Measurements from ENCODE around the gene KCNAB2. TPM values are rescaled to one million over a fixed set of nuclear protein-coding genes. Genes with fewer than 3 reads are reported as not detected.

Gene KCNAB2
- total RNA-seq, 2 donors from 2014 or later: 9.3 to 14.3 TPM

DNA sequence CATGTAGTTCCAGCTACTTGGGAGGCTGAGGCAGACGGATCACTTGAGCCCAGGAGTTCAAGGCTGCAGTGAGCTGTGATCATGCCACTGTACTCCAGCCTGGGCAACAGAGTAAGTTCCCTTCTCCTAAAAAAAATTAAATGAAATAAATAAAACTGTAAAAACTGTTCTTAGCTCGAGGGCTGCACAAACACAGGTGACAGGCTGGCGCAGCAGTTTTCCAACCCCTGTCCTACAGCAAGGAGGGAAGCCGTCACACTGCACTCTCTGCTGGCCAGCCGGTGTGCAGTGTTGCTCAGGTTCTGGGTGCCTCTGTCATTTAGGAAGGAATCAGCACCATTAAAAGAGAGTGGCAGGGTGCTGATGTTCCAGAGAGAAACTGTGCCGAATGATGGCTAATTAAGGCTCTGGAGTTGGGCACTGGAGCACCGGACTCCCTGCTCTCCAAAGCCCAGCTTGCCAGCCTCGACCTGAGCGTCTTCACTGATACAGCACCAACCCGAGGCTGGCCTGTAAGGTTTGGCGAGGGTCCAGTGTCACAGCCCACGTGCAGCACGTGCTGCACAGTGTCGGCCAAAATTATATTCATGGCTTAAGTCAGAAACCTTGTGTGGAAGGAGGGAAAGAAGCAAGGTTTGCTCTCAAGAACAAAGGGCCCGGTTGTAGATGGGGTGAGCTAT, 26.4 kb upstream of the KCNAB2 start:
- Histone ChIP-seq H3K27ac (no peak overlapping the region), H3K4me3 (no peak overlapping the region)

DNA sequence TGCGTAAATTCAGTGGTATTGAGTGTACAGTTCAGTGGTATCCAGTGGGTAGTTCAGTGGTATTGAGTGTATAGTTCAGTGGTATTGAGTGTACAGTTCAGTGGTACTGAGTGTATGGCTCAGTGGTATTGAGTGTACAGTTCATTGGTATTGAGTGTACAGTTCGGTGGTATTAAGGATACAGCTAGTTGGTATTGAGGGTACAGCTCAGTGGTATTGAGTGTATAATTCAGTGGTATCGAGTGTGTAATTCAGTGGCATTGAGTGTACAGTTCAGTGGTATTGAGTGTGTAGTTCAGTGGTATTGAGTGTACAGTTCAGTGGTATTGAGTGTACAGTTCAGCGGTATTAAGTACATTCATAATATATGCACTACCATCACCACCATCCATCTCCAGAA, 23.5 kb upstream of the KCNAB2 start:
- no peaks in the 10 kb centered on the region for H3K9me3 ChIP-seq
- no peaks in the 10 kb centered on the region for H3K36me3 ChIP-seq
- no peak overlapping the region for H3K4me3 ChIP-seq
- H3K27me3 ChIP-seq: no peaks in the 10 kb centered on the region
- TF ChIP-seq, protein P1, sequence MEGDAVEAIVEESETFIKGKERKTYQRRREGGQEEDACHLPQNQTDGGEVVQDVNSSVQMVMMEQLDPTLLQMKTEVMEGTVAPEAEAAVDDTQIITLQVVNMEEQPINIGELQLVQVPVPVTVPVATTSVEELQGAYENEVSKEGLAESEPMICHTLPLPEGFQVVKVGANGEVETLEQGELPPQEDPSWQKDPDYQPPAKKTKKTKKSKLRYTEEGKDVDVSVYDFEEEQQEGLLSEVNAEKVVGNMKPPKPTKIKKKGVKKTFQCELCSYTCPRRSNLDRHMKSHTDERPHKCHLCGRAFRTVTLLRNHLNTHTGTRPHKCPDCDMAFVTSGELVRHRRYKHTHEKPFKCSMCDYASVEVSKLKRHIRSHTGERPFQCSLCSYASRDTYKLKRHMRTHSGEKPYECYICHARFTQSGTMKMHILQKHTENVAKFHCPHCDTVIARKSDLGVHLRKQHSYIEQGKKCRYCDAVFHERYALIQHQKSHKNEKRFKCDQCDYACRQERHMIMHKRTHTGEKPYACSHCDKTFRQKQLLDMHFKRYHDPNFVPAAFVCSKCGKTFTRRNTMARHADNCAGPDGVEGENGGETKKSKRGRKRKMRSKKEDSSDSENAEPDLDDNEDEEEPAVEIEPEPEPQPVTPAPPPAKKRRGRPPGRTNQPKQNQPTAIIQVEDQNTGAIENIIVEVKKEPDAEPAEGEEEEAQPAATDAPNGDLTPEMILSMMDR (IDR thresholded peaks at IDR 0.05): no peak
- H3K4me1 ChIP-seq: peaks cover 0 to 13% of the 10 kb centered on the region in 2 donors
- H3K27ac ChIP-seq: no peak overlapping the region
- DNase-seq (ENCODE audit: low spot score): no peak

More for the DNA sequence above, 26.4 kb upstream of the KCNAB2 start:
- DNase-seq (ENCODE audit: low spot score): no peak
- no peaks in the 10 kb centered on the region for H3K27me3 ChIP-seq
- H3K9me3 ChIP-seq: no peaks in the 10 kb centered on the region
- H3K4me1 ChIP-seq: peaks cover 0 to 11% of the 10 kb centered on the region in 2 donors
- H3K36me3 ChIP-seq: no peaks in the 10 kb centered on the region
- TF ChIP-seq, protein P1 (IDR thresholded peaks at IDR 0.05): no peak

DNA sequence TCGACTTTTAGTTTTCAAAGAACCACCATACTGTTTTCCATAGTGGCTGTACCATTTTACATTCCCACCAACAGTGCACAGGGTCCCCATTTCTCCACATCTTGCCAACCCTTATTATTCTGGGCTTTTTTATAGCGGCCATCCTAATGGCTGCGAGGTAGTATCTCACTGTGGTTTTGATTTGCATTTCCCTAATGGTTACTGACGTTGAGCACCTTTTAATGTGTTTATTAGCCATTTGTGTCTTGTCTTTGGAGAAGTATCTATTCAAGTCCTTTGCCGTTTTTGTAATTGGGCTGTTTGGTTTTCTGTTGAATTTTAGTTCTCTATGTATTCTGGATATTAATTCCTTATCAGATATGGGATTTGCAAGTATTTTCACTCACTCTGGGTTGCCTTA, 22.3 kb upstream of the KCNAB2 start:
- Histone ChIP-seq H3K4me3 (no peak overlapping the region), H3K36me3 (no peaks in the 10 kb centered on the region), H3K27ac (no peak overlapping the region), H3K9me3 (no peaks in the 10 kb centered on the region), H3K4me1 (peaks cover 0 to 13% of the 10 kb centered on the region in 2 donors), H3K27me3 (no peaks in the 10 kb centered on the region)
- TF ChIP-seq, protein P1 (IDR thresholded peaks at IDR 0.05): no peak
- DNase-seq (ENCODE audit: low spot score): no peak

DNA sequence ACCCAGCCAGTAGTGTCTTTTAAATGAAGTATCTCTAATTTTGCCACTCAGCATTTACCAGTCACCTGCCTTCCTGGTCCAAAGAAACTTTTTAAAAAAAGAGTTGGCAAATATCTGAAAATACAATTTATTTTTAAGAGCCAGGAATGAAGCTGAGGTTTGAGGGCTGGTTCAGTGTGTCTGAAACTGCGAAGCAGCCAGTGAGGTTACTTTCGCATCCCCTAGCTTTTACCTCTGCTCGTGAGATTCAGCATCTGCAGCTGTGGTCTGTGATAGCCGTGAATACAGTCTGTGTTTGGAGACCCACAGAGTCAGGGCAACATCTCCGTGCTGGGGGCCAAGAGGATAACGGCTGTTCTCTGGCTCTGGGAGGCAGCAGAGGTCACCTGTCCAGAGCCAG, 21.3 kb upstream of the KCNAB2 start:
- no peak overlapping the region for H3K27ac ChIP-seq
- H3K27me3 ChIP-seq: no peaks in the 10 kb centered on the region
- H3K4me1 ChIP-seq: peaks cover 0 to 13% of the 10 kb centered on the region in 2 donors
- H3K9me3 ChIP-seq: no peaks in the 10 kb centered on the region
- TF ChIP-seq, protein P1 (IDR thresholded peaks at IDR 0.05): no peak
- no peak for DNase-seq (ENCODE audit: low spot score)
- no peak overlapping the region for H3K4me3 ChIP-seq
- H3K36me3 ChIP-seq: no peaks in the 10 kb centered on the region

DNA sequence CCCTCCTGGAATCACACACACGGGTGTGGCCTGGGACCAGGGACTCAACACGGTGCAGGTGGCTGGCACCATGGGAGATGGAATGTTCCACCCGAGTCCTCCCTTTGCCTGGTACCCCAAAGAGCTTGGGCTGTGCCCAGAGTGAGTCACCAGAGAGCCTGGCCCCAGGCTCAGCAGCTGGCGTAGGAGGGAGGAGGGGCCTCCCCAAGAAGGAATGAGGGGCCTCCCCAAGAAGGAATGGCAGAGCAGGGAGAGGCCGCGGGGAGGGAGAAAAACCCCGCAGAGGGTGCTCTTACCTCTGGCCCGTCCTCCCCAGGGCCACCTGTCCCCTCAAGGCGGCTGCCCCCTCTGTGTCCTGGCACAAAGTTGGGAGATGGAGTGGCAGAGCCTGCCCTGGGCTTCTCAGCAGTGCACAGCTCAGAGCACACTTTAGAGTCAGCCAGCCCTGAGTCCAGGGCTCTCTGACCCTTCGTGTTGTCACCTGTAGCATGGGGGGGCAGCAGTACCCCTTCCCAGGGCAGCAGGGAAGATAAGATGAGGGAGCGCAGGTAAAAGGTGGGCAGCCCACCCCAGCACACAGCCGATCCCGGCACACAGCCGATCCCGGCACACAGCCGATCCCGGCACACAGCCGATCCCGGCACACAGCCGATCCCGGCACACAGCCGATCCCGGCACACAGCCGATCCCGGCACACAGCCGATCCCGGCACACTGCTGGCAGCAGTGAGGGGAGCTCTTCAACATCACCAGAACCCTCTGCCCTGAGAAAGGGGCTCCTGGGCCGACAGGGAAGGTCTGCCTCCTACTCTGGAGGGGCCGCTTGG, 20.2 kb upstream of the KCNAB2 start:
- no peaks in the 10 kb centered on the region for H3K27me3 ChIP-seq
- H3K4me3 ChIP-seq: peak overlapping the region in 1 of 2 donors; percentile 30
- no peak for DNase-seq (ENCODE audit: low spot score)
- H3K36me3 ChIP-seq: no peaks in the 10 kb centered on the region
- TF ChIP-seq, protein P1 (IDR thresholded peaks at IDR 0.05): no peak
- peak overlapping the region in 1 of 2 donors; percentile 44 for H3K27ac ChIP-seq
- no peaks in the 10 kb centered on the region for H3K9me3 ChIP-seq
- H3K4me1 ChIP-seq: peaks cover 0 to 13% of the 10 kb centered on the region in 2 donors
